ENCODE results near the gene GSN.

DNA sequence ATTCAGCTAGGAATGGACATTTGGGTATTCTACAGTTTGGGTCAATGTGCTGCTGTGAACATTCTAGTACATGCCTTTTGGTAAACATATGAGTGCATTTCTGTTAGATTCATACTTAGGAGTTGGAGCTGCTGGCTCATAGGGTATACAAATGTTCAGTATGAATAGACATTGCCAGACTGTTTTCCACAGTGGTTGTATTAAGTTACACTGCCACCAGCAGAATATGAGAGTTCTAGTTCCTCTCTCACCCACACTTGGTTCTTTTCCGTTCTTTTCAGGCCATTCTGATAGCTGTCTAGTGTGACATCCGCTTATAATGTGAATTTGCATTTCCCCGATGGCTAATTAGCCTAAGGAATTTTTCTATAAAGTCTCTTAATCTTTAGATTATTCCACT, 77.1 kb downstream of the GSN start:
- TF ChIP-seq CTCF (conservative IDR thresholded peaks at IDR 0.05; ENCODE audit: low read depth, low read length): no peak
- no peak for TF ChIP-seq EZH2 (IDR thresholded peaks at IDR 0.05; ENCODE audit: borderline replicate concordance, low read depth, low read length, poor library complexity, severe bottlenecking)

Data from A673 (cell line).